HL-60 (cell line): ENCODE data around the gene TMEM255B.

Experiments used
- DNase-seq, 2 experiments: peaks; one replicate each; pipeline ENCODE4 v3.0.0-alpha.2; 2010 to 2020; ENCODE audit warnings: low read depth in 1 of 2, low spot score in 1 of 2
- H3K27ac ChIP-seq: fragments of 250-450 bp; sonication (Bioruptor Pico); replicated peaks from 2 replicates; pipeline ENCODE4 v1.5.1; 2020; ENCODE audit warnings: mild to moderate bottlenecking, moderate library complexity
- H3K27me3 ChIP-seq: fragments of 250-450 bp; sonication (Bioruptor Pico); 2 replicates; pipeline ENCODE4 v1.5.1; 2021; ENCODE audit warnings: mild to moderate bottlenecking, moderate library complexity; ENCODE audit not compliant: insufficient read depth, poor library complexity, severe bottlenecking
- H3K4me3 ChIP-seq: replicated peaks from 2 replicates; pipeline ENCODE4 v1.5.1; 2011; ENCODE audit warnings: mild to moderate bottlenecking, control low read depth, low read length; ENCODE audit not compliant: insufficient read depth
- GABPA ChIP-seq: IDR thresholded peaks from 2 replicates; pipeline ENCODE4 v1.6.1; 2012; ENCODE audit warnings: low read depth
- POLR2AphosphoS5 ChIP-seq: IDR thresholded peaks from 2 replicates; pipeline ENCODE4 v1.6.1; 2012; ENCODE audit warnings: low read depth
- SPI1 ChIP-seq: IDR thresholded peaks from 2 replicates; pipeline ENCODE4 v1.6.1; 2012; ENCODE audit warnings: low read depth, mild to moderate bottlenecking, borderline replicate concordance
- TF ChIP-seq, protein P1 (sequence below): IDR thresholded peaks from one replicate; pipeline ENCODE4 v1.5.1; 2011; ENCODE audit warnings: low read length, control low read depth, inconsistent platforms; ENCODE audit not compliant: insufficient read depth
- TF ChIP-seq, protein P2 (sequence below): IDR thresholded peaks from 2 replicates; pipeline ENCODE4 v1.6.1; 2012; ENCODE audit warnings: low read depth; ENCODE audit not compliant: insufficient replicate concordance

TMEM255B gene

DNA sequence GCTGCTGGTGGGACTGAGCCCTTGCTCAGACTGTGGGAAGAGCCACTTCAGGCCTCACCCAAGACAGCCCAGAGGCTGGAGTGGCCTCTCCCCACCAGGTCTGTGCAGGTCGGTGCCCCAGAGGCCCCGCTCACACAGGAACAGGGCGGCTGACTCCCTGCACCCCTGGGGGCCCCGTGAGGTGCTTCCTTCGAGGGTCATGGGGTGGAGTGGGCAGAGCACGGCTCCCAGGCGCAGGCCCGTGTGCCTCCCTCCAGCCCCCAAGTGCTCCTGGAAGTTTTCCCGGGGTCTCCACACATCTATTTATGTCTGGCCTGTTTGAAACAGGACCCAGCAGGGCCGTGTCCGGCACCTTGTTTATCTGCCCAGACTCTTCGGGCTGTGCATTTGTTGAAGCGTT, 9.5 kb upstream of the TMEM255B start:
- Histone ChIP-seq H3K27ac (no peak overlapping the region), H3K27me3 (no peaks in the 10 kb centered on the region), H3K4me3 (no peak overlapping the region)
- no peak for TF ChIP-seq POLR2AphosphoS5
- TF ChIP-seq SPI1 = no peak
- TF ChIP-seq, protein P1, sequence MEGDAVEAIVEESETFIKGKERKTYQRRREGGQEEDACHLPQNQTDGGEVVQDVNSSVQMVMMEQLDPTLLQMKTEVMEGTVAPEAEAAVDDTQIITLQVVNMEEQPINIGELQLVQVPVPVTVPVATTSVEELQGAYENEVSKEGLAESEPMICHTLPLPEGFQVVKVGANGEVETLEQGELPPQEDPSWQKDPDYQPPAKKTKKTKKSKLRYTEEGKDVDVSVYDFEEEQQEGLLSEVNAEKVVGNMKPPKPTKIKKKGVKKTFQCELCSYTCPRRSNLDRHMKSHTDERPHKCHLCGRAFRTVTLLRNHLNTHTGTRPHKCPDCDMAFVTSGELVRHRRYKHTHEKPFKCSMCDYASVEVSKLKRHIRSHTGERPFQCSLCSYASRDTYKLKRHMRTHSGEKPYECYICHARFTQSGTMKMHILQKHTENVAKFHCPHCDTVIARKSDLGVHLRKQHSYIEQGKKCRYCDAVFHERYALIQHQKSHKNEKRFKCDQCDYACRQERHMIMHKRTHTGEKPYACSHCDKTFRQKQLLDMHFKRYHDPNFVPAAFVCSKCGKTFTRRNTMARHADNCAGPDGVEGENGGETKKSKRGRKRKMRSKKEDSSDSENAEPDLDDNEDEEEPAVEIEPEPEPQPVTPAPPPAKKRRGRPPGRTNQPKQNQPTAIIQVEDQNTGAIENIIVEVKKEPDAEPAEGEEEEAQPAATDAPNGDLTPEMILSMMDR = no peak
- TF ChIP-seq, protein P2, sequence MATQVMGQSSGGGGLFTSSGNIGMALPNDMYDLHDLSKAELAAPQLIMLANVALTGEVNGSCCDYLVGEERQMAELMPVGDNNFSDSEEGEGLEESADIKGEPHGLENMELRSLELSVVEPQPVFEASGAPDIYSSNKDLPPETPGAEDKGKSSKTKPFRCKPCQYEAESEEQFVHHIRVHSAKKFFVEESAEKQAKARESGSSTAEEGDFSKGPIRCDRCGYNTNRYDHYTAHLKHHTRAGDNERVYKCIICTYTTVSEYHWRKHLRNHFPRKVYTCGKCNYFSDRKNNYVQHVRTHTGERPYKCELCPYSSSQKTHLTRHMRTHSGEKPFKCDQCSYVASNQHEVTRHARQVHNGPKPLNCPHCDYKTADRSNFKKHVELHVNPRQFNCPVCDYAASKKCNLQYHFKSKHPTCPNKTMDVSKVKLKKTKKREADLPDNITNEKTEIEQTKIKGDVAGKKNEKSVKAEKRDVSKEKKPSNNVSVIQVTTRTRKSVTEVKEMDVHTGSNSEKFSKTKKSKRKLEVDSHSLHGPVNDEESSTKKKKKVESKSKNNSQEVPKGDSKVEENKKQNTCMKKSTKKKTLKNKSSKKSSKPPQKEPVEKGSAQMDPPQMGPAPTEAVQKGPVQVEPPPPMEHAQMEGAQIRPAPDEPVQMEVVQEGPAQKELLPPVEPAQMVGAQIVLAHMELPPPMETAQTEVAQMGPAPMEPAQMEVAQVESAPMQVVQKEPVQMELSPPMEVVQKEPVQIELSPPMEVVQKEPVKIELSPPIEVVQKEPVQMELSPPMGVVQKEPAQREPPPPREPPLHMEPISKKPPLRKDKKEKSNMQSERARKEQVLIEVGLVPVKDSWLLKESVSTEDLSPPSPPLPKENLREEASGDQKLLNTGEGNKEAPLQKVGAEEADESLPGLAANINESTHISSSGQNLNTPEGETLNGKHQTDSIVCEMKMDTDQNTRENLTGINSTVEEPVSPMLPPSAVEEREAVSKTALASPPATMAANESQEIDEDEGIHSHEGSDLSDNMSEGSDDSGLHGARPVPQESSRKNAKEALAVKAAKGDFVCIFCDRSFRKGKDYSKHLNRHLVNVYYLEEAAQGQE = no peak
- no peak for TF ChIP-seq GABPA
- DNase-seq = no peak

DNA sequence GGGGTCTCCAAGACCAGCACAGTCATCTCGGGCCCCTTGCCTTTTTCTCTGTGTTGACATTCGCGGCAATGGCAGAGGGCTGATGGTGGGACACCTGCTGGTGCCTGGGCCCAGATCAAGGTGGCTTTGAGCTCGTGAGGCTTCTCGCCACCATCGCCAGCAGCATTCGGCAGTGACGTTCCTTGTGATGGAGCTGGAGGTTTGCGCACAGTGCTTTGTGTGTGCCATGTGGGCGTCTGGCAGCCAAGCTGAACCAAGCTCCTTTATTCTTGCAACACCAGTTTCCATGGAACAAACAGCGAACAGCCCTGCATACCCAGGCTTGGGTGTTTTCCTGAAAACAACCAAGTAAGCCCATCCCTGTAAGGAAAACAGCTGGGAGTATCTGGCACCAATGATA, 9.1 kb upstream of the TMEM255B start:
- DNase-seq = no peak
- TF ChIP-seq GABPA = no peak
- TF ChIP-seq SPI1 = no peak
- TF ChIP-seq, protein P2 = no peak
- TF ChIP-seq, protein P1 = no peak
- TF ChIP-seq POLR2AphosphoS5 = no peak
- Histone ChIP-seq H3K27me3 (no peaks in the 10 kb centered on the region), H3K27ac (no peak overlapping the region), H3K4me3 (no peak overlapping the region)

DNA sequence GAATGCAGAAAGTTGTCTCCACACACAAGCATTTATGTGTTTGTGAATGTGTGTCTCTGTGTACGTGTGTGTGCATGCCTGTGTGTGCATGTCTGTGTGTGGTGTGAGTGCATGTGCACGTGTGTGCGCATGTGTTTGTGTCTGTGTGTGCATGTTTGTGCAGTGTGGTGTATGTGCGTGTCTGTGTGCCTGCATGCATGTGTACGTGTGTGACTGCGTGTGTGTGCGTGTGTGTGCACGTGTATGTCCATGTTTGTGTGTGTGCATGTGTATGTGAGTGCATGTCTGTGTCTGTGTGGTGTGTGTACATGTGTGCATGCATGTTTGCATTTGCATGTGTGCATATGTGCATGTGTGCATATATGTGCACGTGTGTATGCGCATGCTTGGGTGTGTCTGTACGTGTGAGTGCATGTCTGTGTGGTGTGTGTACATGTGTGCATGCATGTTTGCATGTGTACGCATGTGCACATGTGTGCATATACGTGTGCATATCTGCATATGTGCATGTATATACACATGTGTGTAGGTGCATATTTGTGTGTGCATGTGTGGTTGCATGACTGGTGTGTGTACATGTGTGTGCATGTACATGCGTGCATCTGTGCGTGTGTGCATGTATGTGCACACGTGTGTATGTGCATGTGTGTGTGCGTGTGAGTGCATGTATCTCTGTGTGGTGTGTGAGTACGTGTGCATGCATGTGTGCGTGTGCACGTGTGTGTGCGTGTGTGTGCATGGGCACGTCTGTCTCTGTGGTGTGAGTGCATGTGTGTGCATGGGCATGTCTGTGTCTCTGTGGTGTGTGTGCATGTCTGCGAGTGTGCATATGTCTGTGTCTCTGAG, 8.2 kb upstream of the TMEM255B start:
- H3K27me3 ChIP-seq = no peaks in the 10 kb centered on the region

More for the DNA sequence above, 8.2 kb upstream of the TMEM255B start:
- Histone ChIP-seq H3K4me3 (no peak overlapping the region), H3K27ac (no peak overlapping the region)
- TF ChIP-seq GABPA (no peak), POLR2AphosphoS5 (no peak), SPI1 (no peak)
- TF ChIP-seq, protein P2 = no peak
- TF ChIP-seq, protein P1 = no peak
- DNase-seq = no peak
